ENCODE data around the gene MYO1D. TPM values are rescaled to one million over a fixed set of nuclear protein-coding genes. Genes with fewer than 3 reads are reported as not detected.

Gene MYO1D
- total RNA-seq, 1 experiment from 2014 or later, result 23.5 TPM

DNA sequence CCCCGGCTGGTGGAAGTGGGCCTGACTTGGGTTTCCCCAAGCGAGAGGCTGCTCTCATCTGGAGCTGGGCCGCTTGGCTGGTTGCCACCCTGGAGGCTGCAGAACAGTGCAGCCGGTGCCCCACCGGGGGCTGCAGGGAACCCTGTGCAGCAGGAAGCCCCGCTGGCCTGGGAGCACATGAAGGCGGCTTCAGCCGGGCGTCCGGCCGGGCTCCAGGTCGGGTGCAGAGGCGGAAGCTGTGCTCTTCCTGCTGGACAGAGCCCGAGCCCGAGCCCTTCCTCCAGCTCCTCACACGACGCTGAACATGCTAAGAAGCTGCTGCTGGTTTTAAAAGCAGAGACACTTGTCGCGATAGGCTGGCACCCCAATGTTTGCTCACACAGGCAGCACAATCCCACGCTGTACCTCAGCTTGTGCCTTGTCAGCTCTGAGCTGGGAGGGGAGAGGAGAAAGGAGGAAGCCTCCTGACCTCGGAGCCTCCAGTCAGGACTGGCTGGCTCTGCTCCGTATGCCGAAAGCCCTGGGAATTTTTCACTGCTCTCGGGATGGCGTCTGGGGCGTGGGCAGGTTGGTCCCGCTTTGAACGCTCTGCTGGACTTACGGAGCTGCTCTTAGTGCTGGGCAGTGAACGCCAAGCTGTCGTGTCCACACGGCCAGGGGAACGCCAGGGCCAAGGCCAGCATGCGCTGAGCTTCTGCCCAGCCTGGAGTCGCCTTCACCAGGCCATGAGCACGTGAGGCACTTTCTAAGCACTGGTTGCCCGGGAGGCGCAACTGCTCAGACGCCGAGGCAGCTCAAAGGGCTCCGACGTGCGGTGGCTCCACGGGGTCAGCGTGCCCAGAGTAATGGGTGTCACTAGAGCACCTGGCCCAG, 381.3 kb downstream of the MYO1D start:
- ChIA-PET CTCF (no interaction called here), POLR2A (ENCODE audit: unreplicated experiment) (no interaction called here)
- TF ChIP-seq EZH2phosphoT487 (IDR thresholded peaks at IDR 0.05; ENCODE audit: borderline replicate concordance, low read length), result no peak
- TF ChIP-seq EZH2 (IDR thresholded peaks at IDR 0.05; ENCODE audit: low read length, unreplicated experiment), result no peak
- no peak for TF ChIP-seq CTCF (conservative IDR thresholded peaks at IDR 0.05; ENCODE audit: low read depth, low read length)
- no TSS peak for BruUV-seq (replicated peaks)
- Histone ChIP-seq H3K9me2 (replicated peaks; ENCODE audit: low read length) (no peaks in the 10 kb centered on the region), H3K27me3 (ENCODE audit: low read length) (no peaks in the 10 kb centered on the region), H3K4me3 (ENCODE audit: low read length) (no peak overlapping the region), H3K36me3 (ENCODE audit: low read depth, low read length) (no peaks in the 10 kb centered on the region), H3K9me3 (ENCODE audit: low read length) (no peaks in the 10 kb centered on the region), H3K79me2 (ENCODE audit: low read length) (no peaks in the 10 kb centered on the region), H3K27ac (ENCODE audit: low read length) (no peak overlapping the region), H3F3A (ENCODE audit: low read length, unreplicated experiment) (no peaks in the 10 kb centered on the region), H4K20me1 (ENCODE audit: low read length) (no peaks in the 10 kb centered on the region), H2AFZ (ENCODE audit: low read length) (no peak overlapping the region), H3K9ac (ENCODE audit: low read length) (no peak overlapping the region), H3K4me1 (ENCODE audit: insufficient read depth, low read length) (peaks cover 17% of the 10 kb centered on the region), H3K4me2 (ENCODE audit: low read length) (no peak overlapping the region)
- DNase-seq (no peak), ATAC-seq (no peak)
- intact Hi-C loops (cut with micrococcal nuclease), result no loop called here

GRCh38 chr17:32494621-32495358, 382.1 kb downstream of the MYO1D start:
- Histone ChIP-seq H3K27ac (ENCODE audit: low read length) (no peak overlapping the region), H3K4me2 (ENCODE audit: low read length) (no peak overlapping the region), H3F3A (ENCODE audit: low read length, unreplicated experiment) (no peaks in the 10 kb centered on the region), H3K4me1 (ENCODE audit: insufficient read depth, low read length) (peaks cover 17% of the 10 kb centered on the region), H3K9me2 (replicated peaks; ENCODE audit: low read length) (no peaks in the 10 kb centered on the region), H3K79me2 (ENCODE audit: low read length) (no peaks in the 10 kb centered on the region), H3K9me3 (ENCODE audit: low read length) (no peaks in the 10 kb centered on the region), H4K20me1 (ENCODE audit: low read length) (no peaks in the 10 kb centered on the region), H3K9ac (ENCODE audit: low read length) (no peak overlapping the region), H2AFZ (ENCODE audit: low read length) (no peak overlapping the region), H3K36me3 (ENCODE audit: low read depth, low read length) (no peaks in the 10 kb centered on the region), H3K4me3 (ENCODE audit: low read length) (no peak overlapping the region), H3K27me3 (ENCODE audit: low read length) (no peaks in the 10 kb centered on the region)
- no peak for ATAC-seq
- ChIA-PET POLR2A (ENCODE audit: unreplicated experiment) (no interaction called here), CTCF (no interaction called here)
- BruUV-seq (replicated peaks), result no TSS peak
- DNase-seq, result no peak
- intact Hi-C loops (cut with micrococcal nuclease), result no loop called here
- TF ChIP-seq EZH2phosphoT487 (IDR thresholded peaks at IDR 0.05; ENCODE audit: borderline replicate concordance, low read length), result no peak
- TF ChIP-seq CTCF (conservative IDR thresholded peaks at IDR 0.05; ENCODE audit: low read depth, low read length), result no peak
- no peak for TF ChIP-seq EZH2 (IDR thresholded peaks at IDR 0.05; ENCODE audit: low read length, unreplicated experiment)
